HepG2 (cell line): ENCODE data around the gene SETD1A. TPM values are rescaled to one million over a fixed set of nuclear protein-coding genes. Genes with fewer than 3 reads are reported as not detected.

Experiments used
- CHD4 ChIP-seq: fragments of 200-600 bp; sonication (generic); IDR thresholded peaks from 2 replicates; pipeline ENCODE4 v1.7.0; 2017; ENCODE audit warnings: mild to moderate bottlenecking, low read length, borderline replicate concordance
- DDIT3 ChIP-seq: sonication (generic); formaldehyde crosslinking; IDR thresholded peaks from 2 replicates; pipeline ENCODE4 v1.4.0; 2020; ENCODE audit warnings: mild to moderate bottlenecking, missing genetic modification reagents
- ELF3 ChIP-seq: IDR thresholded peaks from 2 replicates; pipeline ENCODE4 v1.6.1; 2016; ENCODE audit warnings: missing genetic modification reagents, missing compliant biosample characterization
- EP300 ChIP-seq, 3 experiments: sonication (generic) in 1 of 3; formaldehyde crosslinking in 1 of 3; IDR thresholded peaks; 2 replicates each; pipeline versions ENCODE4 v1.5.1 to v1.6.1; 2011 to 2020; ENCODE audit warnings: low read depth in 2 of 3, low read length in 2 of 3, borderline replicate concordance in 1 of 3, improper control_type of control experiment in 1 of 3, mild to moderate bottlenecking in 1 of 3, missing genetic modification reagents in 1 of 3, moderate library complexity in 1 of 3
- HES4 ChIP-seq: sonication (generic); formaldehyde crosslinking; IDR thresholded peaks from 2 replicates; pipeline ENCODE4 v1.9.0; 2021; ENCODE audit warnings: mild to moderate bottlenecking, missing genetic modification reagents, borderline replicate concordance
- HOMEZ ChIP-seq: IDR thresholded peaks from 2 replicates; pipeline ENCODE4 v1.6.1; 2016; ENCODE audit warnings: low read depth
- IKZF4 ChIP-seq: sonication (generic); formaldehyde crosslinking; IDR thresholded peaks from 2 replicates; pipeline ENCODE4 v1.5.1; 2020; ENCODE audit warnings: borderline replicate concordance, mild to moderate bottlenecking, low read depth, missing genetic modification reagents; ENCODE audit errors: not compliant biosample characterization
- KDM6A ChIP-seq: IDR thresholded peaks from 2 replicates; pipeline ENCODE4 v1.6.1; 2016; ENCODE audit warnings: low read depth
- PCBP2 ChIP-seq: fragments of 200-400 bp; formaldehyde crosslinking; optimal IDR thresholded peaks from 2 replicates; pipeline ENCODE3; 2018; ENCODE audit warnings: low read length, low read depth; ENCODE audit not compliant: poor library complexity, severe bottlenecking
- TBP ChIP-seq: sonication (generic); formaldehyde crosslinking; IDR thresholded peaks from 2 replicates; pipeline ENCODE4 v1.5.0; 2020; ENCODE audit warnings: missing genetic modification reagents
- YEATS4 ChIP-seq: sonication (generic); formaldehyde crosslinking; IDR thresholded peaks from 2 replicates; pipeline ENCODE4 v1.4.0; 2020; ENCODE audit warnings: missing genetic modification reagents, borderline replicate concordance
- ZNF224 ChIP-seq: sonication (generic); formaldehyde crosslinking; IDR thresholded peaks from 2 replicates; pipeline ENCODE4 v1.5.0; 2020; ENCODE audit warnings: mild to moderate bottlenecking, missing genetic modification reagents
- ZNF318 ChIP-seq: sonication (generic); formaldehyde crosslinking; IDR thresholded peaks from 2 replicates; pipeline ENCODE4 v1.4.0; 2020; ENCODE audit warnings: mild to moderate bottlenecking, missing genetic modification reagents
- ZNF510 ChIP-seq: sonication (generic); formaldehyde crosslinking; IDR thresholded peaks from 2 replicates; pipeline ENCODE4 v1.4.0; 2020; ENCODE audit warnings: low read depth, mild to moderate bottlenecking, missing genetic modification reagents
- ZNF530 ChIP-seq: sonication (generic); formaldehyde crosslinking; IDR thresholded peaks from 2 replicates; pipeline ENCODE4 v1.5.0; 2020; ENCODE audit warnings: low read depth, mild to moderate bottlenecking, missing genetic modification reagents
- ZNF775 ChIP-seq: sonication (generic); formaldehyde crosslinking; IDR thresholded peaks from 2 replicates; pipeline ENCODE4 v1.4.0; 2020; ENCODE audit warnings: missing genetic modification reagents, mild to moderate bottlenecking, moderate library complexity, borderline replicate concordance
- ZNF776 ChIP-seq: sonication (generic); formaldehyde crosslinking; IDR thresholded peaks from 2 replicates; pipeline ENCODE4 v1.4.0; 2020; ENCODE audit warnings: mild to moderate bottlenecking, missing genetic modification reagents
- ZSCAN9 ChIP-seq: IDR thresholded peaks from 2 replicates; pipeline ENCODE4 v1.6.1; 2016; ENCODE audit warnings: borderline replicate concordance
- polyA plus RNA-seq, 8 experiments: library from polyadenylated mRNA; depleted of rRNA in 3 of 8; stranded (reverse) in 7 of 8; unstranded in 1 of 8; fragments of >200 nt; fragmentation: Illumina TruSeq in 4 of 8; extraction: Trizol in 4 of 8; gene quantifications; 2 replicates each; pipeline versions ENCODE4 v1.2.1 to v1.2.3, GENCODE V29; 2011 to 2016; ENCODE audit warnings: low read depth in 4 of 8, missing spikeins in 1 of 8, mixed read lengths in 1 of 8; ENCODE audit not compliant: insufficient read depth in 1 of 8
- total RNA-seq, 5 experiments: library from RNA; depleted of rRNA; stranded (reverse); fragments of >200 nt; fragmentation: Illumina TruSeq; extraction: Trizol; gene quantifications; 2 replicates each; pipeline ENCODE4 v1.2.3, GENCODE V29; 2016; ENCODE audit warnings: low read depth in 1 of 5

Gene SETD1A
- total and polyA plus RNA-seq, 2 of the 13 experiments (the other 11 are each of a cell fraction or from before 2014, with no cell fraction given) = 3.8 to 5.6 TPM

- TF ChIP-seq HES4 (CRISPR knock-in tag) (no peak; the same call in 1 of the 2 replicates), ZNF224 (CRISPR knock-in tag) (no peak), ZNF318 (CRISPR knock-in tag) (no peak), ZNF776 (CRISPR knock-in tag) (0 out of 2 replicates have a peak, but pooled peaks have one; percentile 26), YEATS4 (peak; percentile 71), EP300 (IDR thresholded peaks at IDR 0.05; ENCODE audit: low read depth in 2 of 2, low read length in 2 of 2) (no peak), EP300 (CRISPR knock-in tag; IDR thresholded peaks at IDR 0.05; ENCODE audit: borderline replicate concordance) (no peak), KDM6A (CRISPR knock-in tag) (no peak), ZNF775 (CRISPR knock-in tag) (no peak), IKZF4 (CRISPR knock-in tag) (no peak), ZSCAN9 (CRISPR knock-in tag) (no peak), HOMEZ (CRISPR knock-in tag) (no peak), ELF3 (0 out of 2 replicates have a peak, but pooled peaks have one; percentile 37), PCBP2 (no peak), DDIT3 (CRISPR knock-in tag) (no peak), TBP (CRISPR knock-in tag) (0 out of 2 replicates have a peak, but pooled peaks have one; percentile 82), ZNF510 (CRISPR knock-in tag) (no peak), CHD4 (no peak), ZNF530 (no peak)
Measured at GRCh38 chr16:30948667-30949649, 8.6 kb upstream of the SETD1A start, which contains the start of gene ORAI3 (continued).
